GM23338 (cell line): ENCODE results near the gene MPPE1.

Experiments used
- CTCF ChIP-seq, 2 experiments: fragments of 200-600 bp in 1 of 2; sonication (generic) in 1 of 2; conservative IDR thresholded peaks; 2 replicates each; pipeline versions ENCODE4 v1.5.1 to v1.6.1; 2016 to 2017; ENCODE audit warnings: antibody characterized with exemption in 2 of 2, low read depth in 2 of 2, mild to moderate bottlenecking in 2 of 2, moderate library complexity in 1 of 2
- EZH2 ChIP-seq: fragments of 200-600 bp; sonication (generic); IDR thresholded peaks from one replicate; pipeline ENCODE4 v1.8.0; 2017; ENCODE audit warnings: antibody characterized with exemption, mild to moderate bottlenecking, low read depth; ENCODE audit not compliant: unreplicated experiment
- POLR2AphosphoS5 ChIP-seq: IDR thresholded peaks from 2 replicates; pipeline ENCODE4 v1.6.1; 2016; ENCODE audit warnings: antibody characterized with exemption, low read depth
- REST ChIP-seq: IDR thresholded peaks from one replicate; pipeline ENCODE4 v1.6.1; 2018; ENCODE audit warnings: antibody characterized with exemption; ENCODE audit not compliant: unreplicated experiment

- TF ChIP-seq CTCF (conservative IDR thresholded peaks at IDR 0.05; ENCODE audit: low read depth in 2 of 2) (no peak), POLR2AphosphoS5 (no peak), REST (no peak), EZH2 (no peak)
These were observed 48.5 kb upstream of the MPPE1 start for GRCh38 chr18:11956371-11957308.
